ENCODE data around the gene BRD1.

DNA sequence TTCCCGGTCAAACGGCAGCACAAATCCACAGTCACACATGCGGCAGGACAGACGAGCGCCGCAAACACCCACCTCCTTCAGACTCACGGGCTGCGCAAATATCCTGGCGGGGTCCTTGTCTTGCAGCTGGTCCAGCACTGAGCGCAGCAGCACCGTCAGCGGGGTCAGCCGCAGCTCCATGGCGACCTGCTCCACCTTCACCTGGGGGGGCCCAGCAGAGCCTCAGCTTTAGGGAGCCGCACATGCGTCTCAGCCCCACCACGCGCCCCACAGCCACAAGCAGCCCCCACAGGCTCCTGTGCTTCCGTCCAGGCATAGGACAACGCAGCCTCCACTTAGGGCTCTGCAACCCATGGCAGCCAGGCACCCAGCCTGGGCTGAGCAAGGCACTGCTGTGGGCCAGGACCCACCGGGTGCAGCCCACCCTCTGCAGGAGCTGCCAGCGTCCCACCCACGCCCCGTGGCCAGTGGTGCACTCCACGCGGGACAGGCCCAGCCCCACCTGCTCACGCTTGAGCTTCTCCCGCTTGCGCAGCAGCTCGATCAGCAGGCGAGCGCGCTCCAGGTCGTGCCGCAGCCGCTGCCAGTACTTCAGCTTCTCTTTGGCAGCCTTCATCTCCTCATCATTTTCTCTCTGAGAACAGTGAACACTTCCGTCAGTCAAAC, 29.1 kb downstream of the BRD1 start:
- TF ChIP-seq TEAD4 (IDR thresholded peaks at IDR 0.05) (no peak), RAD21 (IDR thresholded peaks at IDR 0.05; ENCODE audit: low read depth) (no peak), MAX (IDR thresholded peaks at IDR 0.05) (no peak), REST (IDR thresholded peaks at IDR 0.05; ENCODE audit: low read depth) (no peak), EP300 (IDR thresholded peaks at IDR 0.05; ENCODE audit: borderline replicate concordance) (no peak), YY1 (IDR thresholded peaks at IDR 0.05; ENCODE audit: low read depth) (no peak), TAF1 (IDR thresholded peaks at IDR 0.05; ENCODE audit: low read depth) (no peak), TCF12 (IDR thresholded peaks at IDR 0.05; ENCODE audit: low read depth) (no peak), FOXM1 (IDR thresholded peaks at IDR 0.05; ENCODE audit: borderline replicate concordance, low read depth) (no peak)
- TF ChIP-seq, protein P1, sequence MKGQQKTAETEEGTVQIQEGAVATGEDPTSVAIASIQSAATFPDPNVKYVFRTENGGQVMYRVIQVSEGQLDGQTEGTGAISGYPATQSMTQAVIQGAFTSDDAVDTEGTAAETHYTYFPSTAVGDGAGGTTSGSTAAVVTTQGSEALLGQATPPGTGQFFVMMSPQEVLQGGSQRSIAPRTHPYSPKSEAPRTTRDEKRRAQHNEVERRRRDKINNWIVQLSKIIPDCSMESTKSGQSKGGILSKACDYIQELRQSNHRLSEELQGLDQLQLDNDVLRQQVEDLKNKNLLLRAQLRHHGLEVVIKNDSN (IDR thresholded peaks at IDR 0.05): no peak
